DOHH2 (cell line): ENCODE measurements around the gene TNS4.

Experiments
- H3F3A ChIP-seq: fragments of 200-600 bp; sonication (generic), shearing (Covaris generic); 2 replicates; pipeline ENCODE4 v1.6.0; 2016; ENCODE audit warnings: antibody characterized with exemption, mild to moderate bottlenecking; ENCODE audit not compliant: control insufficient read depth, insufficient read depth
- H3K27ac ChIP-seq: fragments of 200-600 bp; sonication (generic); 2 replicates; pipeline ENCODE4 v1.5.1; 2014; ENCODE audit warnings: low read depth, mild to moderate bottlenecking, low read length, moderate library complexity
- H3K27me3 ChIP-seq: fragments of 200-600 bp; sonication (generic); 2 replicates; pipeline ENCODE4 v1.6.1; 2014; ENCODE audit warnings: mild to moderate bottlenecking, low read length, mixed read lengths; ENCODE audit not compliant: control insufficient read depth
- H3K36me3 ChIP-seq: fragments of 200-600 bp; sonication (generic); 2 replicates; pipeline ENCODE4 v1.6.1; 2014; ENCODE audit warnings: mild to moderate bottlenecking, low read length, moderate library complexity, mixed read lengths; ENCODE audit not compliant: control insufficient read depth
- H3K4me1 ChIP-seq: fragments of 200-600 bp; sonication (generic); 2 replicates; pipeline ENCODE4 v1.6.1; 2014; ENCODE audit warnings: mild to moderate bottlenecking, low read length, mixed read lengths; ENCODE audit not compliant: control insufficient read depth
- H3K4me2 ChIP-seq: fragments of 200-600 bp; sonication (generic); 2 replicates; pipeline ENCODE4 v1.6.0; 2014; ENCODE audit warnings: mild to moderate bottlenecking, low read length, moderate library complexity
- H3K4me3 ChIP-seq: fragments of 200-600 bp; sonication (generic); 2 replicates; pipeline ENCODE4 v1.5.1; 2014; ENCODE audit warnings: mild to moderate bottlenecking, low read length, mixed read lengths
- H3K79me2 ChIP-seq: fragments of 200-600 bp; sonication (generic); 2 replicates; pipeline ENCODE4 v1.6.1; 2014; ENCODE audit warnings: mild to moderate bottlenecking, low read length, mixed read lengths; ENCODE audit not compliant: control insufficient read depth
- H3K9me2 ChIP-seq: fragments of 200-600 bp; sonication (generic); replicated peaks from 2 replicates; pipeline ENCODE4 v1.6.1; 2014; ENCODE audit warnings: mild to moderate bottlenecking, low read length, mixed read lengths; ENCODE audit not compliant: control insufficient read depth
- H3K9me3 ChIP-seq: fragments of 200-600 bp; sonication (generic); 2 replicates; pipeline ENCODE4 v1.6.1; 2014; ENCODE audit warnings: antibody characterized with exemption, low read length, mixed read lengths; ENCODE audit not compliant: control insufficient read depth, insufficient read depth
- H4K20me1 ChIP-seq: fragments of 200-600 bp; sonication (generic); 2 replicates; pipeline ENCODE4 v1.6.0; 2014; ENCODE audit warnings: low read depth, mild to moderate bottlenecking, antibody characterized with exemption, low read length, moderate library complexity; ENCODE audit not compliant: control insufficient read depth, insufficient read depth
- EZH2phosphoT487 ChIP-seq: fragments of 200-600 bp; sonication (generic); IDR thresholded peaks from 2 replicates; pipeline ENCODE4 v1.6.1; 2017; ENCODE audit warnings: borderline replicate concordance, mild to moderate bottlenecking, antibody characterized with exemption, low read length, moderate library complexity, mixed read lengths
- TF ChIP-seq, protein P1 (sequence below): fragments of 200-600 bp; sonication (generic); IDR thresholded peaks from one replicate; pipeline ENCODE4 v1.5.1; 2014; ENCODE audit warnings: antibody characterized with exemption, mild to moderate bottlenecking, low read depth, low read length; ENCODE audit not compliant: poor library complexity, severe bottlenecking

Gene TNS4

GRCh38 chr17:40430272-40431230 is 70.9 kb downstream of the TNS4 start:
- Histone ChIP-seq H3K27ac (no peak overlapping the region), H3K9me2 (no peaks in the 10 kb centered on the region), H3K4me1 (no peaks in the 10 kb centered on the region), H3K36me3 (no peaks in the 10 kb centered on the region), H4K20me1 (no peaks in the 10 kb centered on the region), H3K9me3 (no peaks in the 10 kb centered on the region), H3K4me2 (no peak overlapping the region), H3K79me2 (no peaks in the 10 kb centered on the region), H3K4me3 (no peak overlapping the region), H3K27me3 (peaks cover 11% of the 10 kb centered on the region; the same call in 1 of the 2 replicates), H3F3A (no peaks in the 10 kb centered on the region)
- no peak for TF ChIP-seq EZH2phosphoT487
- TF ChIP-seq, protein P1, sequence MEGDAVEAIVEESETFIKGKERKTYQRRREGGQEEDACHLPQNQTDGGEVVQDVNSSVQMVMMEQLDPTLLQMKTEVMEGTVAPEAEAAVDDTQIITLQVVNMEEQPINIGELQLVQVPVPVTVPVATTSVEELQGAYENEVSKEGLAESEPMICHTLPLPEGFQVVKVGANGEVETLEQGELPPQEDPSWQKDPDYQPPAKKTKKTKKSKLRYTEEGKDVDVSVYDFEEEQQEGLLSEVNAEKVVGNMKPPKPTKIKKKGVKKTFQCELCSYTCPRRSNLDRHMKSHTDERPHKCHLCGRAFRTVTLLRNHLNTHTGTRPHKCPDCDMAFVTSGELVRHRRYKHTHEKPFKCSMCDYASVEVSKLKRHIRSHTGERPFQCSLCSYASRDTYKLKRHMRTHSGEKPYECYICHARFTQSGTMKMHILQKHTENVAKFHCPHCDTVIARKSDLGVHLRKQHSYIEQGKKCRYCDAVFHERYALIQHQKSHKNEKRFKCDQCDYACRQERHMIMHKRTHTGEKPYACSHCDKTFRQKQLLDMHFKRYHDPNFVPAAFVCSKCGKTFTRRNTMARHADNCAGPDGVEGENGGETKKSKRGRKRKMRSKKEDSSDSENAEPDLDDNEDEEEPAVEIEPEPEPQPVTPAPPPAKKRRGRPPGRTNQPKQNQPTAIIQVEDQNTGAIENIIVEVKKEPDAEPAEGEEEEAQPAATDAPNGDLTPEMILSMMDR = no peak

- Histone ChIP-seq H3K27me3 (peaks cover 11% of the 10 kb centered on the region; the same call in 1 of the 2 replicates), H3K4me1 (peaks cover 4% of the 10 kb centered on the region; the same call in 1 of the 2 replicates), H3K9me3 (no peaks in the 10 kb centered on the region), H3K36me3 (no peaks in the 10 kb centered on the region), H3K4me2 (no peak overlapping the region), H3K79me2 (no peaks in the 10 kb centered on the region), H3F3A (no peaks in the 10 kb centered on the region), H3K9me2 (no peaks in the 10 kb centered on the region), H4K20me1 (no peaks in the 10 kb centered on the region), H3K27ac (no peak overlapping the region), H3K4me3 (no peak overlapping the region)
- no peak for TF ChIP-seq EZH2phosphoT487
- TF ChIP-seq, protein P1 = no peak
These were observed 74.4 kb downstream of the TNS4 start for GRCh38 chr17:40427002-40427491.
